KOPT-K1 (cell line): Measurements from ENCODE around the gene SIDT1.

Source experiments
- H3K27ac ChIP-seq: fragments of 200-600 bp; sonication (generic); 2 replicates; pipeline ENCODE4 v1.5.1; 2016; ENCODE audit warnings: antibody characterized with exemption, mild to moderate bottlenecking, low read depth, low read length; ENCODE audit not compliant: poor library complexity, severe bottlenecking
- H3K36me3 ChIP-seq: fragments of 200-600 bp; sonication (generic); 2 replicates; pipeline ENCODE4 v1.5.1; 2017; ENCODE audit warnings: antibody characterized with exemption, mild to moderate bottlenecking, low read length, moderate library complexity; ENCODE audit not compliant: insufficient read depth
- H3K9me3 ChIP-seq: fragments of 200-600 bp; sonication (generic); 2 replicates; pipeline ENCODE4 v1.5.1; 2017; ENCODE audit warnings: antibody characterized with exemption, low read length, mild to moderate bottlenecking; ENCODE audit not compliant: insufficient read depth, poor library complexity, severe bottlenecking

The SIDT1 gene

DNA sequence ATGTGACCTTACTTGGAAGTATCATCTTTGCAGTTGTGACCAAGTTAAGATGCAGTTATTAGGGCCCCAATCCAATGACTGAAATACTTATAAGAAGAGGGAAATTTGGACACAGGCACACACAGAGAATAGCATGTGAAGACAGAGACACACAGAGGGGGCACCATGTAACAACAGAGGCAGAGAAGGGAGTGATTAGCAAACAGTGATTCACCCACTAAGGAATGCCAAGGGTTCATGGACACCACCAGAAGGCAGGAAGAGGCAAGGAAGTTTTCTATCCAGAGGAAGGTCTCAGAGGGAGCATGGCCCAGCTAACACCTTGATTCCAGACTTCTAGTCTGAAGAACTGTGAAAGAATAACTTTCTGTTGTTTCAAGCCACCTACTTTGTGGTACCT, 25.0 kb downstream of the SIDT1 start:
- Histone ChIP-seq H3K9me3 (no peaks in the 10 kb centered on the region), H3K27ac (no peak overlapping the region), H3K36me3 (no peaks in the 10 kb centered on the region)

DNA sequence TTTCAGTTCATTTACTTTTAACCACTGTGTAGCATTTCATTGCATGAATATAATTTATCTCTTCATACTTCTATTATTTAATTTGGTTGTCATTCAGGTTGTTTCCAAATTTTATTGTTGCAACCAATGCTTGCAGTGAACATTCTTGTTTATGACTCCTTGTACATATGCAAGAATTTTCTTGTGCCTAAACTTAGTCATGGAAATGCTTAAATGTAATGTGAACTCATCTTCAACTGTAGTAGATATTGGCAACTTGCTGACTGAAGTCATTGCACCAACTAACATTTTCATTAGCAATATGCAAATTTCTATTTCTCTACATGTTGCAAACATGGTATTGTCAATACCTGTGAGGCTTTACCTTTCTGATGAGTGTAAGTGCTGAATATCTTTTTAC, 26.7 kb downstream of the SIDT1 start:
- Histone ChIP-seq H3K27ac (no peak overlapping the region), H3K36me3 (no peaks in the 10 kb centered on the region), H3K9me3 (no peaks in the 10 kb centered on the region)

DNA sequence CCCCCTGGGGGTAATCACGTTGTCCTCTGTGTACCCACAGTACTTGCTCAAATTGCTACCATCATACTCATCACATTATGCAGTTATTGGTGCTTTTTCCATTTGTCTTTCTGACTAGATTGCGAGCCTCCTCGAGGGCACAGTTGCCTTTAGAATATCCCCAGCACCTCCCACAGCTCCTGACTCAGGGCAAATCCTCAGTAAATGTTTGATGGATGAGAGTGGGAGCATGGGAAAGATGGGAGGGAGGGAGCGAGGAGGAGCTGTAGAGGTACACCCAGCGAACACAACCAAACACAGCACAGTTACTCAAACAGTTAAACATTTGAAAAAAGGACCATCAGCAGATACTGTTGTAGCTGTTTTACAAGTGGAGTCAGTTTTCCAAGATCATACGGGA, 27.9 kb downstream of the SIDT1 start:
- Histone ChIP-seq H3K27ac (no peak overlapping the region), H3K36me3 (no peaks in the 10 kb centered on the region), H3K9me3 (no peaks in the 10 kb centered on the region)

DNA sequence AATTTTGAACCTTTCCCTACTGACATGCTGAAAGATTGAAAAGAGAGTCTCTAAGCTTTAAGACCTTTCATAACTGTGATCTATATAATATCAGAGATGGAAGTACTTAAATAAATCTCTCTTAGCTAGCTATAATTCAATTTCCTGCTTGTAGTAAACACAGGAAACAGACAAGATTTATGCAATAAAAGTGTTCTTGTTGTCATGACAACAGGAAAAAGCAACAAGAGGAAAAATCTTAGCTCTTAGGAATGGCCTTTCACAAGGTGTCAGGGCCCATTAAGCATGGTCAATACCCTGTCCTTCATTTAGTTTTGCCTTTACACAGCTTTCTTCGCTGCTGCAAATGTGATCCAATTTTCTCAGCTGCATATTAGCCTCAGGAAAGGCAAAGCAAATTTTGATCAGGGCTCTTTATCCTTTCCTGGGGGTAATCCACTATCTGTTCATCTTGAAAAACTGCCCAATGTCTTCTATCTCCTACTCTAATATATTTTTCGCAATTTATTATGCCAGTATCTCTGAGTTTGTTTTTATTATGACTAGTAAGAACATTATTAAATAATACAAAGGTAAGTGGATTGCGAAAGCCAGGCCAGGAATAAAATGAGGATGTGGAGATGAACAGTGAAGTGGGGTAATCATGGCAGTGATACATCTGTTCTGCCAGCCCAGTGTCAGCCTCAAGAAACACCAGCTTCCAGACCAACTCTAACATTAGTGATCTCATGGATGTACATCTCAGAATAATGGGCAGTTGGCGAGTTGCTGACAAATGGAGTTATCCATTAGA, 28.7 kb downstream of the SIDT1 start:
- H3K36me3 ChIP-seq = no peaks in the 10 kb centered on the region
- H3K27ac ChIP-seq = no peak overlapping the region
- H3K9me3 ChIP-seq = no peaks in the 10 kb centered on the region

DNA sequence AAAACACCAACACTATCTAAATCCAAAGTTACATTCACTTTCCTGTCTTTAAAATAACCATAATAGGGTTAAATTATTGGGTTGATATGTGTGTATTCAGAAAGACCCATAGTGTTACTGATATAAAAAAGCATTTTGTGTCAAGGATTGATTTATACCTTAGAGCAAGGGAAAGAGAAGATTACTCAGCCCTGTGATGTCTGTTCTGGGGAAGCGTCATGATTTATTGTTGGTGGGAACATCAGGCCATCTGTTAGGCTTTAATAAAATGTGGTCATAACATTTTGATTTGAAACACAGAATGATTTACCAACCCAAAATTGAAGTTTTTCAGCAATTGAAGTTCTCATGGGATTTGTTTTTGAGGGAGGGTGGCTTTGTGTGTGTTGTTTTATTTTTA, 33.2 kb downstream of the SIDT1 start:
- H3K9me3 ChIP-seq = no peaks in the 10 kb centered on the region
- H3K27ac ChIP-seq = no peak overlapping the region
- H3K36me3 ChIP-seq = 0 out of 2 replicates have a peak, but pooled peaks cover 9% of the 10 kb centered on the region

DNA sequence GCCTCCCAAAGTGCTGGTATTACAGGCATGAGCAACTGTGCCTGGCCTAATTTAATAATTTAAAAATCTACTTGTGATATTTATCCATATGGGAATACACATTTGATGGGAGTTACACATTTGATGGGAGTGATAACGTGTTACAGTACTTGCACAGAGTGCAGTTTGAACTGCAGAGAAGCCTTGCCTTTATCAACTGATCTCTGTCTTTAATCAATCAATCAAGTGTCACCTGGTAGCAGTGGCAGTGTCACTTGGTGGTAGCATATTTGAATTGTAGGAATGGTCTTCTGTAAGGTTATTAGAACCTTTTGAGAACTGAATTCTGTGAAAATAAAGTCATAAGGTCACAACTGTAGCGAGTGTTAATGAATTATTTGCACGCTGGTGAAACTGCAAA, 37.8 kb downstream of the SIDT1 start:
- H3K9me3 ChIP-seq = no peaks in the 10 kb centered on the region
- 0 out of 2 replicates have a peak, but pooled peaks cover 9% of the 10 kb centered on the region for H3K36me3 ChIP-seq
- H3K27ac ChIP-seq = no peak overlapping the region

DNA sequence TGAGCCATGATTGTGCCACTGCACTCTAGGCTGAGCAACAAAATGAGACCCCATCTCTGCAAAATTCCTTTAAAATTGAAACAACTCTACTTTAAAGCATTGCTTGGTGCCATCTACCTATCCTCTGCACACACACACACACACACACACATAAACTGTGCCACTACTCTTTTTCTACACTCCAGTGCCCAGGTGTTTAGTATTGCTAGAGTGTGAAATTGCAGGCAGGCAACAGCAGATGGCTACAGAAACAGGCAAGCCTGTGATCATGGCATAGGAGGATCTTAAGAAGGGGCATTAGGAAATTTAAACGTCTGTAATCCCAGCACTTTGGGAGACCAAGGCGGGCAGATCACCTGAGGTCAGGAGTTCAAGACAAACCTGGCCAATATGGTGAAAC, 39.0 kb downstream of the SIDT1 start:
- Histone ChIP-seq H3K36me3 (0 out of 2 replicates have a peak, but pooled peaks cover 9% of the 10 kb centered on the region), H3K27ac (no peak overlapping the region)

DNA sequence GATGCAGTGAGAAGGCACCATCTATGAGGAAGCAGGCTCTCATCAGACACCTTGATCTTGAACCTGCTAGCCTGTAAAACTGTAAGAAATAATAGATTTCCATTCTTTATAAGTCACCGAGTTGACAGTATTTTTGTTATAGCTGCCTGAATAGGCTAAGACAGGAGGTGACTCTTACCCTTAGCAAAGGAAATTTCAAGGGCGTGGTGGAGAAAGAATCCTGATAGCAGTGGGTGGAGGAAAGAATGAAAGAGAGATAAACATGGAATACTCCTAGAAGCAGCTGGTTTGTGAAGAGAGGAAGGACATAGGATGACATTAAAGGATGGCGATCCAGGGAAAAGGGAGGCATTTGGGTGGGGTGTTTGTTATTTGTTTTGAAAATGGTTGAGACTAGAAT, 41.4 kb downstream of the SIDT1 start:
- Histone ChIP-seq H3K9me3 (no peaks in the 10 kb centered on the region), H3K36me3 (0 out of 2 replicates have a peak, but pooled peaks cover 6% of the 10 kb centered on the region), H3K27ac (no peak overlapping the region)

More for the DNA sequence above, 39.0 kb downstream of the SIDT1 start:
- H3K9me3 ChIP-seq = no peaks in the 10 kb centered on the region

DNA sequence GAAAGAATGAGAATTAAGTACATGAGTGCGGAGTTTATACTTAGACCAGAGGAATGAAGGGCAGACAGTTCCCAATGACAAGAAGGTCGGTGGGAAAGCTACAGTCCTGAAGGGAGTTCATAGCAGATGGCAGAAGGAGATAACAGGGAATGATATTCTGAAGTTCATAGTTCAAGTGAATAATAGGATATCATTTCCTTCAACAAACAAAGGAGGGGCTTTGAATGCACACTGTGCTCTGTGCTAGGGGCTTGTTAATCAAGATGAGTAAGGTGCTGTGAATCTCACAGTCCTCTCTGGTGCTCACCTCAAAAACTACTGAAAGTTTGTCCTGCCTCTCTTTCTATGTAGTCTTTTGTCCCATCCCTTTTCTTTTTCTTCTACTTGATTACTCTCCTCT, 41.9 kb downstream of the SIDT1 start:
- H3K9me3 ChIP-seq = no peaks in the 10 kb centered on the region
- H3K27ac ChIP-seq = no peak overlapping the region
- 0 out of 2 replicates have a peak, but pooled peaks cover 4% of the 10 kb centered on the region for H3K36me3 ChIP-seq

DNA sequence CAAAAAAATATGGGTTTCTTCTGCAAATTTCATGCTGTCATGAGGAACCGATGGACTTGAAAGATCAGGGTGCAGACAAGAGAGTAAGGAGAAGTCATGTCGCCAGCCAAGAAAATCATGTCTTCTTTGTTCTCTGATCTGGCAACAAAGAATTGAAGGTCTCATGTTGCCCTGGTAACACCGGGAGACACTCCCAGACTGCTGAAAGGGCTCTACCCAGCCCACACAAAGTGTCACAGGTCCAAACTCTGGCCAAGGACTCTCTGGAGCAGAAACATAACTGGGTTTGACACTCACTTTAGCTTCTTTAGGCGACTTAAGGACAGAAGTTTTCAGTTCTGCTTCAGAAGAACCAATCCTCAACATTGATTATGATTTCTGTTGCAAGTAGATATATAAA, 42.9 kb downstream of the SIDT1 start:
- no peaks in the 10 kb centered on the region for H3K9me3 ChIP-seq
- H3K27ac ChIP-seq = no peak overlapping the region
- 0 out of 2 replicates have a peak, but pooled peaks cover 4% of the 10 kb centered on the region for H3K36me3 ChIP-seq

DNA sequence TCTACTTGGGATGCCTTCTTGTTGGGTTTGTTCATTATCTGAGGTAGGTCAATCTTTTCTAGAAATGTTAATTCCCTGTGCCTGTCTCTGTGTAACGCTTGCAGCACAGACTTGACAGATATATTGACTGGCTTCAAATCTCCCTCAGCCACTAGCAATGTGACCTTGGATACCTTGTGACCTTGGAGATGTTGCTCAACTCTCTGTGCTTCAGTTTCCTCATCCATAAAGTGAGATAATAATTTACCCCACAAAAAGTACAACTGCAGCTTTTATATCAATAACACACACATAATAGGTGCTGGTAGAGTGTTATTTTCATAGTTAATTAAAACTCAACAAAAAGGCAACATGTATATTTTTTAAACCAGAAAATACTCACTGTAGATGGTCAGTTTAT, 52.9 kb downstream of the SIDT1 start:
- no peak overlapping the region for H3K27ac ChIP-seq

DNA sequence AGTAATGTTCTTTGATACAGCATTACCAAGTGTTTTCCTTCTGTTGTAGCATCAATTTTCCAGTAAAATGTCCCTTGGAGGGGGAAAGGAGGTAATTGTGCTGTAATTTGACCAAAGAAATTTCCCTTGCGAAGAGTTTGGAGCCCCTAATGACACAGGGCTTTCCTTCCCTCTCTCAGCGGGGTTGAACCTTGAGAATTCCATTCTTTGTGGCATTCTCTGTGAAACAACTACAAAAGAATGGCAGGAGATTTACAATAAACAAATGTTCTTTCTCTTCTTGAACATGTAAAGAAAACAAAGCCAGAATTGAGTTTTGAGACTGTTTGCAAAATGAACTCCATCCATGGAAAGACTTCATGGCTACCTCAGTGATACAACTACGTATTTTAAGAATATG, 53.4 kb downstream of the SIDT1 start:
- H3K27ac ChIP-seq = no peak overlapping the region
- no peaks in the 10 kb centered on the region for H3K9me3 ChIP-seq
- H3K36me3 ChIP-seq = peaks cover 29% of the 10 kb centered on the region

More for the DNA sequence above, 52.9 kb downstream of the SIDT1 start:
- Histone ChIP-seq H3K9me3 (no peaks in the 10 kb centered on the region), H3K36me3 (peaks cover 29% of the 10 kb centered on the region)

DNA sequence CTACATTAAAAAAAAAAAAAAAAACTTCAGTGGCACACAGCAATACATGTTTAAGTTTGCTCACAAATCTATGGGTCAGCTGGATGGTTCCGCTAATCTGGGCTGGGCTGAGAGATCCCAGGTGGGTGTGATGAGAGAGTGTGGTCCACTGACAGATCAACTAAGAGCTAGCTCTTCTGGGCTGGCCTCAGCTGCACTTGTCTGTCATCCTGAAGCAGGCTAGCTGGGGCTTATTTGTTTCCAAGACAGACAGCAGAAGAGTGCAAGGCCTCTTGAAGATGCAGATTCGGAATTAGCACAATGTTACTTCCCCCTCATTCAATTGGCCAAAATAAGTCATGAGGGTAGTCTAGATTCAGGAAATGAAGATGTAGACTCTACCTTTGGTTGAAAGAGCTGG, 56.5 kb downstream of the SIDT1 start:
- no peak overlapping the region for H3K27ac ChIP-seq
- no peaks in the 10 kb centered on the region for H3K9me3 ChIP-seq
- H3K36me3 ChIP-seq = peaks cover 29% of the 10 kb centered on the region

DNA sequence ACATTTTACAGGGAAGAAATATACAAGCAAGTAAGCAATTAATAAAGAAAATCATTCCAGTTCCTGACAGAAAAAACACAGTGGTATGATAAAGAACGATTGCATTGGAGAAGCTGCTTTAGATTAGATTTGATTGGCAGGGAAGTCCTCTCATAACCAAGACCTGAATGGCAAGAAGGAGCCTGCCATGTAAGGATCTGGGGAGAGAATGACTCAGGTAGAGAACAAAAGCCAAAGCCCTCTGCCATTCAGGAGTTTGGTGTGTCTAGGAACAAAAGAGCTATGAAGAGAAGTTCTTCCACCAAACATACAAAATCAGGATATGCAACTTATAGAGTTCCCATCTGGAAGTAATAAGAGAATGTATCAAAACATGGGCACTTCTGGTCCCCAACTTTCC, 57.6 kb downstream of the SIDT1 start:
- Histone ChIP-seq H3K9me3 (no peaks in the 10 kb centered on the region), H3K36me3 (peaks cover 24% of the 10 kb centered on the region), H3K27ac (no peak overlapping the region)

DNA sequence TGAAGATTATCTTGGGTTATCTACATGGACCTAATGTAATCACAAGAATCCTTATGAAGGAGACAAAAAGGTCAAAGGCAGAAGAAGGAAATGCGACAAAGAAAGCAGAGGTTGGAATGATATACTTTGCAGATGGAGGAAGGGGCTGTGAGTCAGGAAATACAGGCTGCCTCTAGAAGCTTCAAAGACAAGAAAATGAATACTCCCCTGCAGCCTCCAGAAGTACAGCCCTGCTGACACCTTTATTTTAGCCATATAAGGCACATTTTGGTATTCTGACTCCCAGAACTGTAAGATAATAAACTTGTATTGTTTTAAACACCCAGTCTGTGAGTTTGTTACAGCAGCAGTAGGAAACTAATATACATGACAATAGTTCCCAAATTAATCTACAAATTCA, 58.6 kb downstream of the SIDT1 start:
- H3K27ac ChIP-seq = no peak overlapping the region
- H3K9me3 ChIP-seq = no peaks in the 10 kb centered on the region
- peaks cover 15% of the 10 kb centered on the region for H3K36me3 ChIP-seq

DNA sequence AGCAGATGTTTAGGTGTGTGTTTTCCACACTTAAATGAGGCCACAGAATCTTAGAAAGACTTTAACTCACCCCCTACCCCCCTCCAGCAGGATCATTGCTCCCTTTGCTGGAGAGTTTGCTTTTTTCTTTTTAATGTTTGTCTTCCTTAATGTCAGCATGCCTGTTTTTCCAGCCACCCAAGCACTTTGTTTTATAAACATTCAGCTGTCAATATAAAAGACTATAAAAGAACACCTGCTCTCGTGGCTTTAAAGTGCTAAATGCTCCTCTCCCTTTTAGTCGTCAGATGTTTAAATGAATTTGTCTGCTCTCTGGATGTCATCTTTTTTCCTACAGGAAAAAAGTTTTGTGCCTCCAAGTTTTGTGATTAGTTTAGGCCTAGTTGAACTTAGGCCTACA, 61.7 kb downstream of the SIDT1 start:
- Histone ChIP-seq H3K27ac (no peak overlapping the region), H3K36me3 (no peaks in the 10 kb centered on the region), H3K9me3 (no peaks in the 10 kb centered on the region)
